HG03280 (cell line): ENCODE data around the gene STAT5A.

Experiments
- ATAC-seq: cut with Tn5 transposase; IDR thresholded peaks from one replicate; pipeline ENCODE4 v1.9.1; 2021; ENCODE audit warnings: mild to moderate bottlenecking, moderate library complexity; ENCODE audit not compliant: unreplicated experiment

STAT5A gene

GRCh38 chr17:42322382-42323267 is 34.3 kb downstream of the STAT5A start:
- ATAC-seq: peak; percentile 60

GRCh38 chr17:42323268-42323773 is 35.0 kb downstream of the STAT5A start:
- ATAC-seq: no peak

GRCh38 chr17:42325026-42325425 is 36.7 kb downstream of the STAT5A start:
- no peak for ATAC-seq

DNA sequence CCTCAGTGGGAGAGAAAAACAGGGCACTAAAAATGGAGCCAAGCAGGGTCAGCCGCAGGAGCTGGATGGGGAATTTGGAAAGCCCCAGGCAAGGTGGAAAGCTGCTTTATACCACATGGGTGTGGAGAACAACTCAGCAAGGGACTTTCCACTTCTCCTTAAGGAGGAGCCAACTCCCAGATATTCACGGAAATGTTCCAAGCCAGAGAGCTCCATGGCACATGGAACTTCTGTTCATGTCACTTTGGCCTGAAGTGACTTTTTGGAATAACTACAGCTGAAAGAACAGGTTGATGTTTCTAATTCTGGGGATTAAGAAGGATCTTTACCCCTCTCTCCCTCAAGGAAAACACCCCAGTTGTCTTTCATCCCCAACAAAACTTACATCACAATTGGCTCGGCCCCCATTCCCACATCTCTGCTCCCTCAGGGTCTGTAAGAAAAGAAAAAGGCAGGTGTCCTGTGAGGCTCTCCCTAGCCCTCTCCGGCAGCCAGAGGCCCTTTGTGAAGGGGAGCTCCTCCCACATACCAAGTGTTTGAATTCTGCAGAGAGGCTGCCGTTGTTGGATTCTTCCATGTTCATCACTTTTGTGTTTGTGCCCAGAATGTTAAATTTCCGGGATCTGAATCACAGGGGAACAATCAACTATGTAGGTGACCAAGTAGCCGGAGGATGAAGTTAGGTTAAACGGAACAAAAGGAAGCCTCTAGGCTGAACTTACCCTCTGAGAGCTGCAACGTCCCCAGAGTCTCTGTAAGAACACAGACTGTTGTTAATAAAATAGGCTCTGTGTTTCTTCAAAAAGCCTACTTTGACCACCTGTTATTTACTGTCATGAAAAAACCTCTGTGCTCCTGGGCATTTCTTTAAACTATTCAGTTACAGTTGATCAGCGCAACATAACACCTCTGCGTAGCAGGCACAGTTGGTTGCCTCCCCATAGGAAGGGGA is 41.0 kb downstream of the STAT5A start:
- no peak for ATAC-seq

- ATAC-seq: no peak
Observed at GRCh38 chr17:42333053-42333452, 44.8 kb downstream of the STAT5A start.

DNA sequence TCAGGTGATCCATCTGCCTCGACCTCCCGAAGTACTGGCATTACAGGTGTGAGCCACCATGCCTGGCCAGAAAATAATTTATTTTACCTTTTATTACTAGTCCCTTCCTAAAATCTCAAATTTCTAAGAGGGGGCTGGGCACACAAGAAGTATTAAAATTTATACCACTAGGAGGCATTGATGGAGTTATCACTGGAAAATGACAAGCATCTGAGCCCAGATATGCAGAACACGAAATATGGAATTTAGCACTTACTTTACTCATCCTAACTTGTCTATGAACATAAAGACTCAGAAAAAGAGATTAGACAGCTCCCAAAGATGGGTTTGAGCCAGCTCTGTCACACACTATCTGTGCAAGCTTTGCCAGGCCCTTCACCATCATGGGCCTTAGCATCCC is 46.4 kb downstream of the STAT5A start:
- ATAC-seq: no peak

DNA sequence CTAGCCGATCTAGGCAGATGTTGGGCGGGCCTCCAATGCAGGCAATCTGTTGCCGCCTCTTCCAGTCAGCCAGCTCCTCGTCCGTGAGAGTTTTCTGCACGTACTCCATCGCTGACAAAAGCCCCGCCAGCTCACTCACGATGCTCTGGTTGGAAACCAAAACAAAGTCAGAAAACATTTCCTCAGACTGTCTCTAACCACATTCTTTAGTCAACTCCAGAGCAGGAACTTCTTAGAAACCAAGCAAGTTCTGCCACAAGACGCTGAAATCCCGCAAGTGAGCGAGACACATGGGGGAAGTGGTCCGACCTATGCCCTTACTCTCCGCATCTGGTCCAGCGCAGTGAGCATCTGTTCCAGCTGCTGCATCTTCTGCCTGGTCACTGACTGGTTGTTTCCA is 49.1 kb downstream of the STAT5A start:
- peak; percentile 61 for ATAC-seq

GRCh38 chr17:42338427-42338985 is 50.2 kb downstream of the STAT5A start:
- no peak for ATAC-seq

- ATAC-seq: no peak
Observed at GRCh38 chr17:42339221-42339620, 50.9 kb downstream of the STAT5A start.

DNA sequence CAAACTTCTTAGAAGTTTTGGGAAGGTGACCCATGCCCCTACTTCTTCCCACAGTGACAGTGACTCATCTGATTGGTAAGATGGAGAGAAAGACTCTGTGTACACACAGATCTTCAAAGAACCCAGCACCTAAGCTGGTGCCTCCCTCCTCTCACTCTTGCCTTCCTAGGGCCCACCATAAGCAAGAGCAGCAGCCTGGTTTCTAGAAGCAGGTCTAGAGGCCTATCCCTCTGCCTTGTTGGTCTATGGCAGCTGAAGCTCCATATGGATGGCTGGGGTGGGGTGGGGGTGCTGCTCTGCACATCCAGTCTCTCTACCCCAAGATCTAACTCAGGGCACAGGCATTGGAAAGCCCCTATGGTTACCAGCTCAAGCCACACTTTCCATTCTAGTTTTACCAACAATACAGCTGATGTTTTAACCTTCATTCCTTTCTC is 52.4 kb downstream of the STAT5A start:
- ATAC-seq: no peak

DNA sequence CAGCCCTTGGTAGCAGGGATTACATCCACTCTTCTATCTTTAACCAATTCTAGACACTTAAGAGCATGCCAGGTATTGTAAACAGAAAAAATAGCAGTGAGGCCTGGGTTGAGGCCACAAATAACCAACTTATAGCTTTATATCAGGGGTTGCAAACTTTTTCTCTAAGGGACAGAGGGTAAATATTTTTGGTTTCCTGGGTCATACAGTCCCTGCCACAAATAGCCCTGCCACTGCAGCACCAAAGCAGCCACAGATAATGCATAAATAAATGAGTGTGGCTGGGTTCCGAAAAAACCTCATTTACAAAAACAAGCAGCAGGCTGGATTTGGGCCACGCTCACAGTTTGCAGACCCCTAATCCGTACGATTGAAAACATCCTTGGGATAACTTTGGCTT is 53.3 kb downstream of the STAT5A start:
- no peak for ATAC-seq

DNA sequence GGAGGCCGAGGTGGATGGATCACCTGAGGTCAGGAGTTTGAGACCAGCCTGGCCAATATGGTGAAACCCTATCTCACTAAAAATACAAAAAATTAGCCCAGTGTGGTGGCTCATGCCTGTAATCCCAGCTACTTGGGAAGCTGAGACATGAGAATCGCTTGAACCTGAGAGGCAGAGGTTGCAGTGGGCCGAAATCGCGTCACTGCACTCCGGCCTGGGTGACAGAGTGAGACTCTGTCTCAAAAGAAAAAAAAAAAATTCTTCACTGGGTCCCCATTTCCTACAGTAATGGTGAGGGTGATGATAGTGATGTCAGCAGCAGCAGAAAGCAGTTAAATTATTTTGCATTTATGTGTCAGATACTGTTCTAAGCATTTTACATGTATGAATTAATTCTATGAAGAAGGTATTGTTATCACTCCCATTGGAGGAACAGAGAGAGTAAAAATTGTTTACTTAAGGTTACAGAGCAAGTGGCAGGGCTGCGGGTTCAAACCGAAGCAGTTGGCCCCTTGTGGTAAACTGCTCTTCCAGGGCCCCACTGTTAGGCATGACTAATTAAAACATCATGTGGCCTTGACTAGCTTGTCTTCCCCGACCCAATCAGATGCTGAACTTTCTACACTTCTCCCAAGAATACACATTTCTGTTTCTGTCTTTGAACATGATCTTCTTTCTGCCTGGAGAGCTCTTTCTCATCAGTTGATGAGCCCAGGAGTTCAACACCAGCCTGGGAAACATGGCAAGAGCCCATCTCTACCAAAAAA is 54.1 kb downstream of the STAT5A start:
- ATAC-seq: no peak

DNA sequence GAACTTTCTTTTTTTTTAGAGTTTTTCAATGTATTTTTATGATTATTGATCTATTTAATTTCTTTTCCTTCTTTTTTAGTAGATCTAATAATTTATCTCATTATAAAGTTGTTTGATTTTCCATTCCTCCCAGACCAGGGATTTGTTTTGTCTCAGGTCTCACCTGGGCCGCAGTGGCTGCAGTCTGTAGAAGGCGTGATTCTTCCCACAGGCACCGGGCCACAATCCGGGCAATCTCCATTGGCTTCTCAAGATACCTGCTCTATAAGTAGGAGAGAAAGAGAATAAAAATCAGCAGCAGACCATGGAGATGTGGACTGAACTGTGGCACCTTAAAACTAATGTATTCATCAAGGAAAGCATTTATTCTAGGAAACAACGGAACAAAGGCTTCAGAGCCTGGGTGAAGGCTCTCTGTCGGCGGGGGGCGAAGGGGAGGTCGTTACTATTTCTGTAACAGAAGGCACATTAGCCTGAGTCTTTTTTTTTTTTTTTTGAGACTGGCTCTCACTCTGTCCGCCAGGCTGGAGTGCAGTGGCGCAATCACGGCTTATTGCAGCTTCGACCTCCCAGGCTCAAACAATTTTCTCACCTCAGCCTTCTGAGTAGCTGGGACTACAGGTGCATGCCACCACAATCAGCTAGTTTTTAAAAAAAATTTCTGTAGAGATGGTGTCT is 57.2 kb downstream of the STAT5A start:
- no peak for ATAC-seq

DNA sequence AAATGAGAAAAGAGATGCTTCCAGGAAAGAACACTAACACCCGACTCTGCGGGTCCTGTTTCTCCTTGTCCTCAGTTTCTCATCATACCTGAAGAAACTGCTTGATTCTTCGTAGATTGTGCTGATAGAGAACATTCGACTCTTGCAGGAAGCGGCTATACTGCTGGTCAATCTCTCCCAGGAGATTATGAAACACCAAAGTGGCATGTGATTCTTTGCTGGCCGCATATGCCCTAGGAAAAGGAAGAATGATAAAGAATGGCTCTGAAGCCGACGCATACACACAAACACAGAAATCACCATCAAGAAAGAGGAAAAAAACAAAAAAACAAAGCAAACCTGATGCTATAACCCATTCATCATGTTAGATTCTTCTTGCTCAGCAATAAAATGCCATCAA is 58.2 kb downstream of the STAT5A start:
- ATAC-seq: no peak

GRCh38 chr17:42347198-42347597 is 58.9 kb downstream of the STAT5A start:
- ATAC-seq: no peak

DNA sequence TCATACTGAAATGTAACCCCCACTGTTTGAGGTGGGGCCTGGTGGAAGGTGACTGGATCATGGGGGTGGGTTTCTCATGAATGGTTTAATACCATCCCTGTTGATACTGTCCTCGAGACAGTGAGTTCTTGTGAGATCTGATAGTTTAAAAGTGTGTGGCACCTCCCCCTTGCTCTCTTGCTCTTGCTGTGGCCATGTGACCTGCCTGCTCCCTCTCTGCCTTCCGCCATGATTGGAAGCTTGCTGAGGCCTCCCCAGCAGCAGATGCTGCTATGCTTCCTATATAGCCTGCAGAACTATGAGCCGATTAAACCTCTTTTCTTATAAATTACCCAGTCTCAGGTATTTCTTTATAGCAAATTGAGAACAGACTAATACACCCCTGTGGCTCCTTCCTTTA is 59.3 kb downstream of the STAT5A start:
- ATAC-seq: no peak

GRCh38 chr17:42348104-42348503 is 59.8 kb downstream of the STAT5A start:
- ATAC-seq: no peak

DNA sequence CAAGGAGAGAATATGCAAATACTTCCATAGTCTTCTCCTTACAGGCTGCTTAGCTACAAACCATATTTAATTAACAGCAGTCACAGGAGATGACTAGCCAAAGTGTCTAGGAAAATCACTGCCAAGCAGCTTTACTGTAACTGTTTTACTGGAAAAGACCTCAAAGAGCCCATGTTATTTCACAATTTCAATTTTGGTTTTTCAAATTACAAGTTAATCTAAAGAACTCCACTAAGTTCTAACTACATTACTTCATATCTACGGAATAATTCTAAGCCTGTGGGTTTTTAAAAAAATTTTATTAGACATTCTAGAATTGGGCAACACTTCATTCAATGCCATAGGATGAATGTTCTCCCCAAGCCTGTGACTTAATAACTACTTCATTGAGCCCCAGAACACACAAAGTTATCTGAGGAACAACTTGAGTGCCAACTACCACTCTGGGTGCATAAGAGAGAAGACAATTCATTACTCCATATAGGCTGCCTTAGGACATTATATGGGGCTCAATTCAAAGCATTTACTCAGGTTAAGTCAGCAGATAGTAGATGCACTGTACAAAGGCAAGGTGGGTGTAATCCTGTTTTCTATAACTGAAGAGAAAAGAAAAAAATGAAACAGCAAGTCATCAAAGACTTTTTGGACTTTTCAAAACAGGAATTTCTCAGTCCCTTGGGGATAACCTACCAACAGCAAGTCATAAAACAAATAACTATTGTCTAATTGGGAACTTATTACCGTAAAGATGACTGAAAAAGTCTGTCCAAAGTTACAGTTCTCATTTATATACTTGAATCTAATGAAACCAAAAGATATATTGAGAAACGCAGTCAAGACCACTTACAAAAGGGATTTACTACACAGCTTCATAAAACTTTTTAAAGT is 66.9 kb downstream of the STAT5A start:
- ATAC-seq: no peak

GRCh38 chr17:42358434-42358833 is 70.1 kb downstream of the STAT5A start:
- no peak for ATAC-seq
